ENCODE results near the gene RPL4. TPM values are rescaled to one million over a fixed set of nuclear protein-coding genes. Genes with fewer than 3 reads are reported as not detected.

The RPL4 gene
- total and polyA plus RNA-seq, 10 of the 15 experiments (the other 5 are each of a cell fraction or from before 2014, with no cell fraction given) = 2,004 to 8,888 (median 4,667) TPM

DNA sequence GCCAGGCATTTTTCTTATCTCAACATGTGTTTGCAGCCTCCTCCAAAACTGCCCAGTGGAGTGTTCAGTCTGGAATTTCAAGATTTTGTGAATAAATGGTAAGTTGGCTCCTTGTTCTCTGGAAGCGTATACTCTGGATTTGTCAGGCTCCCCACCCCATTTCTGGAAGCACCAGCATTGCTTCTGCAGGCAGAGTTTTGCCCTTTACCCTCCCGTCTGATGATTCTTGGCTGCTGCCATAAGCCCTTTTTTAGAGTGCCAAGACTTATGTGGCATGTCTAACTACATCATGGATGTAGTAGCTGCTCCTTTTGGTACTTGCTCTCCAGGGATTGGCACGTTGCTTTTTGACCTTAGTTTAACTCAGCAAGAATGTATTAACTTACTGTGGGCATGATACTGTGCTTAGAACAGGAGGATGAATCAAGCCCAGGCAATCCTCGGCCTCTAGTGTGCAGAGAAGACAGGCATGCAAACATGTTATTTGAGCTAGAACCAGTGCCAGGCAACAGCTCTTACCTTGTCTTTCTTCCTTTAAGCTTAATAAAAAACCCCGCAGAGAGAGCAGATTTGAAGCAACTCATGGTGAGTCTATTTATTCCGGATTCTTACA is 15.4 kb downstream of the RPL4 start (continued):
- TF ChIP-seq, protein P1, sequence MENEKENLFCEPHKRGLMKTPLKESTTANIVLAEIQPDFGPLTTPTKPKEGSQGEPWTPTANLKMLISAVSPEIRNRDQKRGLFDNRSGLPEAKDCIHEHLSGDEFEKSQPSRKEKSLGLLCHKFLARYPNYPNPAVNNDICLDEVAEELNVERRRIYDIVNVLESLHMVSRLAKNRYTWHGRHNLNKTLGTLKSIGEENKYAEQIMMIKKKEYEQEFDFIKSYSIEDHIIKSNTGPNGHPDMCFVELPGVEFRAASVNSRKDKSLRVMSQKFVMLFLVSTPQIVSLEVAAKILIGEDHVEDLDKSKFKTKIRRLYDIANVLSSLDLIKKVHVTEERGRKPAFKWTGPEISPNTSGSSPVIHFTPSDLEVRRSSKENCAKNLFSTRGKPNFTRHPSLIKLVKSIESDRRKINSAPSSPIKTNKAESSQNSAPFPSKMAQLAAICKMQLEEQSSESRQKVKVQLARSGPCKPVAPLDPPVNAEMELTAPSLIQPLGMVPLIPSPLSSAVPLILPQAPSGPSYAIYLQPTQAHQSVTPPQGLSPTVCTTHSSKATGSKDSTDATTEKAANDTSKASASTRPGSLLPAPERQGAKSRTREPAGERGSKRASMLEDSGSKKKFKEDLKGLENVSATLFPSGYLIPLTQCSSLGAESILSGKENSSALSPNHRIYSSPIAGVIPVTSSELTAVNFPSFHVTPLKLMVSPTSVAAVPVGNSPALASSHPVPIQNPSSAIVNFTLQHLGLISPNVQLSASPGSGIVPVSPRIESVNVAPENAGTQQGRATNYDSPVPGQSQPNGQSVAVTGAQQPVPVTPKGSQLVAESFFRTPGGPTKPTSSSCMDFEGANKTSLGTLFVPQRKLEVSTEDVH (IDR thresholded peaks at IDR 0.05; ENCODE audit: low read depth, partially characterized antibody) = no peak
- TF ChIP-seq, protein P2, sequence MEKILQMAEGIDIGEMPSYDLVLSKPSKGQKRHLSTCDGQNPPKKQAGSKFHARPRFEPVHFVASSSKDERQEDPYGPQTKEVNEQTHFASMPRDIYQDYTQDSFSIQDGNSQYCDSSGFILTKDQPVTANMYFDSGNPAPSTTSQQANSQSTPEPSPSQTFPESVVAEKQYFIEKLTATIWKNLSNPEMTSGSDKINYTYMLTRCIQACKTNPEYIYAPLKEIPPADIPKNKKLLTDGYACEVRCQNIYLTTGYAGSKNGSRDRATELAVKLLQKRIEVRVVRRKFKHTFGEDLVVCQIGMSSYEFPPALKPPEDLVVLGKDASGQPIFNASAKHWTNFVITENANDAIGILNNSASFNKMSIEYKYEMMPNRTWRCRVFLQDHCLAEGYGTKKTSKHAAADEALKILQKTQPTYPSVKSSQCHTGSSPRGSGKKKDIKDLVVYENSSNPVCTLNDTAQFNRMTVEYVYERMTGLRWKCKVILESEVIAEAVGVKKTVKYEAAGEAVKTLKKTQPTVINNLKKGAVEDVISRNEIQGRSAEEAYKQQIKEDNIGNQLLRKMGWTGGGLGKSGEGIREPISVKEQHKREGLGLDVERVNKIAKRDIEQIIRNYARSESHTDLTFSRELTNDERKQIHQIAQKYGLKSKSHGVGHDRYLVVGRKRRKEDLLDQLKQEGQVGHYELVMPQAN (conservative IDR thresholded peaks at IDR 0.05) = no peak
- TF ChIP-seq WRNIP1 (IDR thresholded peaks at IDR 0.05; ENCODE audit: borderline replicate concordance, low read depth, low read length) (no peak), SP1 (IDR thresholded peaks at IDR 0.05; ENCODE audit: low read depth, low read length) (no peak), RFX5 (IDR thresholded peaks at IDR 0.05; ENCODE audit: low read depth, low read length) (no peak)
- TF ChIP-seq, protein P3, sequence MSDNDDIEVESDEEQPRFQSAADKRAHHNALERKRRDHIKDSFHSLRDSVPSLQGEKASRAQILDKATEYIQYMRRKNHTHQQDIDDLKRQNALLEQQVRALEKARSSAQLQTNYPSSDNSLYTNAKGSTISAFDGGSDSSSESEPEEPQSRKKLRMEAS (IDR thresholded peaks at IDR 0.05; ENCODE audit: low read depth, low read length) = no peak

DNA sequence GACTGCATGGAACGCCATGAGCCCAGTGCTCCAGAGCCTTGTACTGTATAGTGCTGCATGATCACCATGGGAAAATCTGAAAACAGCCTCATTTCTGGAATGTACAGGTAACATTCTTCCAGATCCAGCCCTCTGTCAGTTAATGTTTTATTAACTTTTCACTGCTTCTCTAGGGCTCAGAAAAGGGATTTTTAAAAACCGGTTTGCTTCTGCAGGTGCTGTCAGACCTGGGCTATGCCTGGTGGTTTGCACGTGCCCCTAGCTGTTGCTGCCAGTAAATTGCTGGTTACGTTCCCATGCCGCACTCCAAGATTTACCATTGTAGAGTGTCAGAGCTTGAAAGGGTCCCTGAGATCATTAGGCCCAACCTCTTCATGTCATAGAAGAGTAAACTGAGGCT is 16.1 kb downstream of the RPL4 start:
- no peak for FAIRE-seq
- no peaks in the 10 kb centered on the region for H3K79me2 ChIP-seq (ENCODE audit: control insufficient read depth, insufficient read depth, low read length)
- H3K4me1 ChIP-seq (ENCODE audit: control insufficient read depth, insufficient read depth, low read length) = no peaks in the 10 kb centered on the region
- WGBS (ENCODE audit: insufficient coverage, insufficient replicate concordance, low lambda C conversion rate, missing lambda C conversion rate) = 91% methylated on average over 5 of the region's 5 CpGs
- no peak for ATAC-seq
- in situ Hi-C loops (cut with MboI) = no loop called here
- POLR2A ChIA-PET = no interaction called here
- H3K4me2 ChIP-seq (ENCODE audit: control insufficient read depth, insufficient read depth) = no peak overlapping the region
- H3K9ac ChIP-seq (ENCODE audit: control insufficient read depth, insufficient read depth, low read length) = no peak overlapping the region
- no peak overlapping the region for H3K27ac ChIP-seq (ENCODE audit: control insufficient read depth, insufficient read depth)
- no peaks in the 10 kb centered on the region for H3K27me3 ChIP-seq (replicated peaks in 1 of 2; ENCODE audit: control insufficient read depth in 2 of 2, insufficient read depth in 2 of 2, low read length in 1 of 2)
- no TSS peak for BruUV-seq (replicated peaks)
- H3K36me3 ChIP-seq (ENCODE audit: control insufficient read depth in 2 of 2, insufficient read depth in 2 of 2, low read length in 1 of 2) = peaks cover 31 to 44% of the 10 kb centered on the region in 2 experiments
- CTCF ChIA-PET = no interaction called here
- no peaks in the 10 kb centered on the region for H3K9me3 ChIP-seq (replicated peaks; ENCODE audit: control insufficient read depth, insufficient read depth, low read length)
- intact Hi-C loops (cut with micrococcal nuclease; ENCODE audit: unreplicated experiment) = no loop called here
- RAD21 ChIA-PET (ENCODE audit: unreplicated experiment) = no interaction called here
- no peak overlapping the region for H2AFZ ChIP-seq (ENCODE audit: control insufficient read depth, low read depth, low read length)
- no peaks in the 10 kb centered on the region for H4K20me1 ChIP-seq (ENCODE audit: control insufficient read depth, insufficient read depth)
- no peak for TF ChIP-seq IKZF1 (conservative IDR thresholded peaks at IDR 0.05)
- TF ChIP-seq, protein P3 (IDR thresholded peaks at IDR 0.05; ENCODE audit: low read depth, low read length) = no peak
- TF ChIP-seq, protein P4, sequence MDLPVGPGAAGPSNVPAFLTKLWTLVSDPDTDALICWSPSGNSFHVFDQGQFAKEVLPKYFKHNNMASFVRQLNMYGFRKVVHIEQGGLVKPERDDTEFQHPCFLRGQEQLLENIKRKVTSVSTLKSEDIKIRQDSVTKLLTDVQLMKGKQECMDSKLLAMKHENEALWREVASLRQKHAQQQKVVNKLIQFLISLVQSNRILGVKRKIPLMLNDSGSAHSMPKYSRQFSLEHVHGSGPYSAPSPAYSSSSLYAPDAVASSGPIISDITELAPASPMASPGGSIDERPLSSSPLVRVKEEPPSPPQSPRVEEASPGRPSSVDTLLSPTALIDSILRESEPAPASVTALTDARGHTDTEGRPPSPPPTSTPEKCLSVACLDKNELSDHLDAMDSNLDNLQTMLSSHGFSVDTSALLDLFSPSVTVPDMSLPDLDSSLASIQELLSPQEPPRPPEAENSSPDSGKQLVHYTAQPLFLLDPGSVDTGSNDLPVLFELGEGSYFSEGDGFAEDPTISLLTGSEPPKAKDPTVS (IDR thresholded peaks at IDR 0.05; ENCODE audit: low read depth, low read length) = no peak
- no peak overlapping the region for H3K4me3 ChIP-seq
- SMC1A ChIA-PET (ENCODE audit: uncharacterized antibody, unreplicated experiment) = no interaction called here
- DNase-seq (ENCODE audit: low read depth, low spot score) = no peak

Data from GM12878 (cell line).